ENCODE measurements around the gene SENP8. TPM values are rescaled to one million over a fixed set of nuclear protein-coding genes. Genes with fewer than 3 reads are reported as not detected.
"Not testable (repeated sequence)": the region's sequence is repeated elsewhere in the genome, so short reads cannot be mapped to it uniquely, and the experiment has no call there.

Gene SENP8
- polyA plus RNA-seq (2013, experiment 1 of 2; ENCODE audit: insufficient read length): 3.0 TPM
- 3.3 TPM for polyA plus RNA-seq (2013, experiment 2 of 2; ENCODE audit: insufficient read length)

GRCh38 chr15:72118017-72118978, at the start of gene SENP8, which contains the start of gene MYO9A:
SENP8 (plus strand) TSS chr15:72118403; CDS start chr15:72139624, 21,221 bp downstream.
MYO9A (minus strand) TSS chr15:72118150; CDS start chr15:72046563, 71,587 bp downstream.
- DNase-seq: peak; percentile 98

- DNase-seq: no peak
These were observed 49.3 kb upstream of the SENP8 start for GRCh38 chr15:72068856-72069255.

- DNase-seq: no peak
These were observed 47.3 kb upstream of the SENP8 start for GRCh38 chr15:72070817-72071447.

- not testable (repeated sequence) for DNase-seq
These were observed 46.8 kb upstream of the SENP8 start for GRCh38 chr15:72071448-72071825.

GRCh38 chr15:72074335-72075060, 43.7 kb upstream of the SENP8 start:
- DNase-seq: no peak

GRCh38 chr15:72077950-72078349, 40.3 kb upstream of the SENP8 start:
- peak; percentile 20 for DNase-seq

GRCh38 chr15:72078887-72079286, 39.3 kb upstream of the SENP8 start:
- no peak for DNase-seq

GRCh38 chr15:72082176-72082575, 36.0 kb upstream of the SENP8 start:
- DNase-seq: peak; percentile 65

GRCh38 chr15:72086010-72086697, 32.0 kb upstream of the SENP8 start:
- no peak for DNase-seq

- DNase-seq: no peak
These were observed 31.1 kb upstream of the SENP8 start for GRCh38 chr15:72086920-72087648.

- no peak for DNase-seq
These were observed 26.2 kb upstream of the SENP8 start for GRCh38 chr15:72092006-72092405.

GRCh38 chr15:72092691-72093090, 25.5 kb upstream of the SENP8 start:
- DNase-seq: no peak

GRCh38 chr15:72096796-72097195, 21.4 kb upstream of the SENP8 start:
- no peak for DNase-seq

- peak; percentile 38 for DNase-seq
These were observed 20.2 kb upstream of the SENP8 start for GRCh38 chr15:72098040-72098439.

GRCh38 chr15:72099155-72099554, 19.0 kb upstream of the SENP8 start:
- DNase-seq: no peak

- not testable (repeated sequence) for DNase-seq
These were observed 17.7 kb upstream of the SENP8 start for GRCh38 chr15:72100551-72100950.

GRCh38 chr15:72105111-72105510, 13.1 kb upstream of the SENP8 start:
- no peak for DNase-seq

- no peak for DNase-seq
These were observed 12.1 kb upstream of the SENP8 start for GRCh38 chr15:72106068-72106467.

GRCh38 chr15:72110355-72110754, 7.8 kb upstream of the SENP8 start:
- peak; percentile 49 for DNase-seq

- no peak for DNase-seq
These were observed 6.1 kb upstream of the SENP8 start for GRCh38 chr15:72112116-72112515.

- no peak for DNase-seq
These were observed 5.4 kb upstream of the SENP8 start for GRCh38 chr15:72112805-72113204.

Data from fibroblast of skin of scalp (primary cell).